BLaER1 (cell line): Measurements from ENCODE around the gene ADAMTS18.

Source experiments
- H3K27ac ChIP-seq: shearing (Covaris generic); formaldehyde crosslinking; 2 replicates; pipeline ENCODE4 v1.8.1; 2022
- H3K27me3 ChIP-seq: shearing (Covaris generic); formaldehyde crosslinking; 2 replicates; pipeline ENCODE4 v1.8.1; 2022
- H3K36me3 ChIP-seq: shearing (Covaris generic); formaldehyde crosslinking; 2 replicates; pipeline ENCODE4 v1.8.1; 2022
- H3K4me1 ChIP-seq: shearing (Covaris generic); formaldehyde crosslinking; 2 replicates; pipeline ENCODE4 v1.8.1; 2022
- H3K4me2 ChIP-seq: shearing (Covaris generic); formaldehyde crosslinking; 2 replicates; pipeline ENCODE4 v1.8.1; 2022
- H3K4me3 ChIP-seq: shearing (Covaris generic); formaldehyde crosslinking; 2 replicates; pipeline ENCODE4 v1.8.1; 2022
- H3K9ac ChIP-seq: shearing (Covaris generic); formaldehyde crosslinking; 2 replicates; pipeline ENCODE4 v1.8.1; 2022
- H3K9me3 ChIP-seq: shearing (Covaris generic); formaldehyde crosslinking; 2 replicates; pipeline ENCODE4 v1.8.1; 2022
- H4K20me1 ChIP-seq: shearing (Covaris generic); formaldehyde crosslinking; 2 replicates; pipeline ENCODE4 v1.8.1; 2022
- Cebpa-rat ChIP-seq: shearing (Covaris generic); IDR thresholded peaks from 2 replicates; pipeline ENCODE4 v1.8.1; 2022

ADAMTS18 gene

GRCh38 chr16:77457046-77457445 lies 22.2 kb upstream of the ADAMTS18 start:
- Histone ChIP-seq H3K9ac (no peak overlapping the region), H3K4me1 (no peaks in the 10 kb centered on the region), H3K27me3 (no peaks in the 10 kb centered on the region), H3K27ac (no peak overlapping the region), H3K36me3 (no peaks in the 10 kb centered on the region), H3K4me3 (no peak overlapping the region), H3K9me3 (no peaks in the 10 kb centered on the region), H4K20me1 (no peaks in the 10 kb centered on the region), H3K4me2 (no peak overlapping the region)
- TF ChIP-seq Cebpa-rat = no peak

- no peak overlapping the region for H3K4me3 ChIP-seq
- TF ChIP-seq Cebpa-rat = no peak
- no peak overlapping the region for H3K9ac ChIP-seq
- no peaks in the 10 kb centered on the region for H3K4me1 ChIP-seq
- no peak overlapping the region for H3K4me2 ChIP-seq
- no peaks in the 10 kb centered on the region for H3K36me3 ChIP-seq
- no peaks in the 10 kb centered on the region for H3K9me3 ChIP-seq
- H4K20me1 ChIP-seq = no peaks in the 10 kb centered on the region
- H3K27me3 ChIP-seq = no peaks in the 10 kb centered on the region
- no peak overlapping the region for H3K27ac ChIP-seq
Observed at GRCh38 chr16:77452243-77452642, 17.4 kb upstream of the ADAMTS18 start.

GRCh38 chr16:77450790-77451487 lies 16.1 kb upstream of the ADAMTS18 start:
- no peaks in the 10 kb centered on the region for H3K4me1 ChIP-seq
- H3K4me2 ChIP-seq = no peak overlapping the region
- no peaks in the 10 kb centered on the region for H3K9me3 ChIP-seq
- no peak overlapping the region for H3K4me3 ChIP-seq
- H3K27me3 ChIP-seq = no peaks in the 10 kb centered on the region
- no peak for TF ChIP-seq Cebpa-rat
- H3K36me3 ChIP-seq = no peaks in the 10 kb centered on the region
- no peak overlapping the region for H3K27ac ChIP-seq
- no peak overlapping the region for H3K9ac ChIP-seq
- no peaks in the 10 kb centered on the region for H4K20me1 ChIP-seq

DNA sequence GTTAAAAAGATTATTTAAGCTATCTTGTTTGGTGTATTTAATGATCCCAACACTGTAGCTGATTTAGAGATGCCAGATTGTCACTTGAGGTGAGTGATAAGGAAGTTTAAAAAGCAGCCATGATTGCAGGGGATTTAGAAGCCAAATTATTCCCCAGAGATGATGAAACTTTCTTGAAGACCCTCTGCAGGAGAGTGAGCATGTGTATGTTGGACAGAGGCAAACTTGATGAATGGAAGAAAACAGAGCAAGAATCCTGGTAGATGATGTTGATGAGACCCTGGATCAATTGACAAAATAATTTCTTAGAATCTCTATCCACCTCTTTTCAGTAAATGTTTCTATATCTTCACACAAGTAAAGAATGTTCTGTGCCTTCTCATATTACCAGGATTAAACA lies 14.4 kb upstream of the ADAMTS18 start:
- Histone ChIP-seq H3K4me2 (no peak overlapping the region), H4K20me1 (no peaks in the 10 kb centered on the region), H3K27ac (no peak overlapping the region), H3K4me3 (no peak overlapping the region), H3K36me3 (no peaks in the 10 kb centered on the region), H3K9ac (no peak overlapping the region), H3K4me1 (no peaks in the 10 kb centered on the region), H3K9me3 (no peaks in the 10 kb centered on the region), H3K27me3 (no peaks in the 10 kb centered on the region)
- no peak for TF ChIP-seq Cebpa-rat

- no peak for TF ChIP-seq Cebpa-rat
- Histone ChIP-seq H3K4me1 (no peaks in the 10 kb centered on the region), H3K9me3 (no peaks in the 10 kb centered on the region), H3K36me3 (no peaks in the 10 kb centered on the region), H3K9ac (no peak overlapping the region), H4K20me1 (no peaks in the 10 kb centered on the region), H3K4me2 (no peak overlapping the region), H3K4me3 (no peak overlapping the region), H3K27me3 (no peaks in the 10 kb centered on the region), H3K27ac (no peak overlapping the region)
Observed at GRCh38 chr16:77445324-77445723, 10.5 kb upstream of the ADAMTS18 start.

DNA sequence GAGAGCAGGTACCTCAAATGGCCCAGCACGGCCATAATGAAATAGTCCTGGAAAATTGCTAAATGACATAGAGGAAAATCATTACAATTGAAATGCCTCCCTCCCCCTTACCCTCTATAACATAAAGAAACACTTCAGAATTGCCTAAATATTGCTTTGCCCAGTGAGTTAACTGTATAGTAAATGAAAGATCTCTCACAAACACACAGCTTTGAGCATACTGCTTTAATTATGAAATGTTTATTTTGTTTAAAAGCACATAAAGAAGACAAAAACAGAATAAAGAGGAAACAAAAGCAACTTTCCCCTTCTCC lies 9.3 kb upstream of the ADAMTS18 start:
- H3K9ac ChIP-seq = no peak overlapping the region
- H3K27me3 ChIP-seq = no peaks in the 10 kb centered on the region
- H4K20me1 ChIP-seq = no peaks in the 10 kb centered on the region
- peaks cover 6% of the 10 kb centered on the region for H3K4me1 ChIP-seq
- H3K4me3 ChIP-seq = no peak overlapping the region
- no peak overlapping the region for H3K4me2 ChIP-seq
- no peaks in the 10 kb centered on the region for H3K9me3 ChIP-seq
- no peaks in the 10 kb centered on the region for H3K36me3 ChIP-seq
- no peak for TF ChIP-seq Cebpa-rat
- H3K27ac ChIP-seq = no peak overlapping the region

DNA sequence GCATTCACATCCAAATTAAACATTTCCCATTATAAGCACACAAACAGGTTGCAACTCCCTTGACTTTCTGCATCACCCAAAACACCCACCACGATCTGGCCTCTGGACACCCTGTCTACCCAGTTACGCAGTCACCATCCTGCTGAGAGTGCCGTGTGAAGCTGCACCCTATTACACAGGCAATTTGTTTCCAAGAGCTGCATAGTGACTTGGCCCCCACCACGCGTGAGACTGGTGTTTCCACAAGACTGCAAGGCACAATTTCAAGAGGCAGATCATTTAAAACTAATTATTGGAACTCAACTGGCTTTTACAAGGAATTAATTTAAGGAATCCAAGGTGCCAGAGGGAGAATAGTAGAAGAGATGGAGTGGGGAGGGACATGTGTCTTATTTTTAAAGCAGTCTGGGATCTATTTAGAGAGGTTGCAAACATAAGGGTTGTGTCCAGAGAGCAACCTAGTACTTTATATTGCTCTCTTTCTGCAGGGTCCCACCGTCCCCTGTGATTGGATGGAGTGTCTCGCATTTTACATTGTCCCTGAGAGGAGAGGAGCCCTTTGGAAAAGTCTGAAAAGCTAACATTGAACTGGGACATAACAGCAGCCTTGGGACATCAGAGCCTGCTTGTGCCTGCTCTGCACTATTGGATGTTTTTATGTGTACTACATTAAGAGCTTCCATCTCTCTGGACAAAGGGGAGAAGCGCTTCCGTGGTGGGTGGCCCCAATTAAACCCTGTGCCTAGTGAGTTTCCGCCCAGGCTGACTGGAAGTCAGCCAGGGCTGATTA lies 8.7 kb upstream of the ADAMTS18 start:
- no peaks in the 10 kb centered on the region for H3K9me3 ChIP-seq
- H3K4me2 ChIP-seq = no peak overlapping the region
- no peak overlapping the region for H3K4me3 ChIP-seq
- H3K4me1 ChIP-seq = peaks cover 12% of the 10 kb centered on the region
- H3K36me3 ChIP-seq = no peaks in the 10 kb centered on the region
- no peaks in the 10 kb centered on the region for H3K27me3 ChIP-seq
- H3K27ac ChIP-seq = no peak overlapping the region
- no peak for TF ChIP-seq Cebpa-rat
- no peaks in the 10 kb centered on the region for H4K20me1 ChIP-seq
- H3K9ac ChIP-seq = no peak overlapping the region

DNA sequence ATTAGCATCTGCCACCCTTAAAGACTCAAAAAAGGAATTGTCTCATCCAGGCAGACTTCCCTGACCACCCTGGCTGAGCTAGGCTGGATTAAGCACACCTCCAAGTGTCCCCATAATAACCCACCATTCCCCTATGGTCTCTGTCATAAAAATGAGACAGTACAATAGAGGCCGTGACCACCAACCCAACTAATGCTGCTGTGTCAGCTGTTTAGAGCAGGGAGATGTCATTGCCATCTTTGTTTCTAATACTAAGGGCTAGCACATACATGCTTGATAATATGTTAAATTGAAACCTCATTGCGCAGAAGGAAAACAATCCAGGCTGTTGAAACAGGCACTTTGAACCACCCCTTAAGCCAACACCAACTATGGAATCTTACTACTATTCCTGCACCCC lies 7.2 kb upstream of the ADAMTS18 start:
- H3K36me3 ChIP-seq = no peaks in the 10 kb centered on the region
- H3K9me3 ChIP-seq = no peaks in the 10 kb centered on the region
- H3K4me1 ChIP-seq = peaks cover 14% of the 10 kb centered on the region
- no peak overlapping the region for H3K27ac ChIP-seq
- no peak overlapping the region for H3K4me3 ChIP-seq
- H3K9ac ChIP-seq = no peak overlapping the region
- no peaks in the 10 kb centered on the region for H3K27me3 ChIP-seq
- no peak overlapping the region for H3K4me2 ChIP-seq
- no peaks in the 10 kb centered on the region for H4K20me1 ChIP-seq
- no peak for TF ChIP-seq Cebpa-rat

- Histone ChIP-seq H3K4me2 (peak overlapping the region; percentile 42), H3K27ac (no peak overlapping the region), H4K20me1 (no peaks in the 10 kb centered on the region), H3K36me3 (no peaks in the 10 kb centered on the region), H3K9me3 (peaks cover 8% of the 10 kb centered on the region), H3K4me3 (no peak overlapping the region), H3K9ac (no peak overlapping the region), H3K27me3 (no peaks in the 10 kb centered on the region), H3K4me1 (peaks cover 14% of the 10 kb centered on the region)
- no peak for TF ChIP-seq Cebpa-rat
Observed at GRCh38 chr16:77439106-77439505, 4.3 kb upstream of the ADAMTS18 start.

- Histone ChIP-seq H3K27me3 (no peaks in the 10 kb centered on the region), H4K20me1 (no peaks in the 10 kb centered on the region), H3K4me3 (no peak overlapping the region), H3K36me3 (no peaks in the 10 kb centered on the region), H3K4me2 (no peak overlapping the region), H3K9me3 (peaks cover 9% of the 10 kb centered on the region), H3K4me1 (peaks cover 14% of the 10 kb centered on the region), H3K9ac (no peak overlapping the region), H3K27ac (no peak overlapping the region)
- TF ChIP-seq Cebpa-rat = no peak
Observed at GRCh38 chr16:77437859-77438258, 3.0 kb upstream of the ADAMTS18 start.
